ENCODE measurements around the gene CASP10. TPM values are rescaled to one million over a fixed set of nuclear protein-coding genes. Genes with fewer than 3 reads are reported as not detected.
"Not testable (repeated sequence)": the region's sequence is repeated elsewhere in the genome, so short reads cannot be mapped to it uniquely, and the experiment has no call there.

The CASP10 gene
- 10 to 100 TPM; 11.6 to 21.7 (median 16.4) TPM for polyA plus RNA-seq
- long read RNA-seq, donor 1: 0 reads
- long read RNA-seq, donor 2, full-length matches to known transcripts: 2 of 2 reads
- long read RNA-seq, donor 2, partial matches to known transcripts: 0 of 2 reads
- long read RNA-seq, donor 2, other reads (novel, unspliced or antisense): 0 of 2 reads
- long read RNA-seq, donor 3, full-length matches to known transcripts: 2 of 2 reads
- long read RNA-seq, donor 3, partial matches to known transcripts: 0 of 2 reads
- long read RNA-seq, donor 3, other reads (novel, unspliced or antisense): 0 of 2 reads
- long read RNA-seq, donor 4: 0 reads
- long read RNA-seq, donor 5, full-length matches to known transcripts: 1 of 1 reads
- long read RNA-seq, donor 5, partial matches to known transcripts: 0 of 1 reads
- long read RNA-seq, donor 5, other reads (novel, unspliced or antisense): 0 of 1 reads
- long read RNA-seq, donor 6, full-length matches to known transcripts: 4 of 4 reads
- long read RNA-seq, donor 6, partial matches to known transcripts: 0 of 4 reads
- long read RNA-seq, donor 6, other reads (novel, unspliced or antisense): 0 of 4 reads
- long read RNA-seq, donor 7: 0 reads
- long read RNA-seq, donor 8: 0 reads
- long read RNA-seq, donor 9, partial matches to known transcripts: 0 of 1 reads
- long read RNA-seq, donor 9, other reads (novel, unspliced or antisense): 0 of 1 reads
- long read RNA-seq, donor 10, full-length matches to known transcripts: 4 of 4 reads
- long read RNA-seq, donor 10, partial matches to known transcripts: 0 of 4 reads
- long read RNA-seq, donor 10, other reads (novel, unspliced or antisense): 0 of 4 reads

GRCh38 chr2:201182650-201183364, at the start of gene CASP10:
CASP10 (plus strand) TSS chr2:201183141; CDS start chr2:201185778, 2,637 bp downstream.
- Histone ChIP-seq H3K27ac (ENCODE audit: low read depth in 1 of 3, low read length in 2 of 3) (peak within 1 kb of the TSS; percentile 69 to 80 (median 77)), H3K36me3 (ENCODE audit: control insufficient read depth in 3 of 3, insufficient read depth in 2 of 3, low read depth in 1 of 3, low read length in 3 of 3) (peaks cover 0 to 10% (median 0%) of the 10 kb centered on the region in 3 donors), H3K27me3 (ENCODE audit: control insufficient read depth in 3 of 3, insufficient read depth in 3 of 3, low read length in 3 of 3) (no peaks in the 10 kb centered on the region), H3K4me1 (ENCODE audit: control insufficient read depth in 3 of 3, insufficient read depth in 2 of 3, low read depth in 1 of 3, low read length in 2 of 3) (peaks cover 0 to 19% (median 2%) of the 10 kb centered on the region in 3 donors), H3K9me3 (ENCODE audit: control insufficient read depth in 2 of 2, insufficient read depth in 1 of 2, low read depth in 1 of 2, low read length in 1 of 2) (peaks cover 0 to 17% of the 10 kb centered on the region in 2 donors), H3K4me3 (ENCODE audit: low read depth in 1 of 3, low read length in 3 of 3) (peak within 1 kb of the TSS; percentile 51 to 62 (median 54))
- DNase-seq (peak; percentile 92 to 97), FAIRE-seq (no peak)
- 7 to 24% (median 23%) methylated on average over 11 of the region's 11 CpGs for WGBS, 3 donors

GRCh38 chr2:201135386-201135785, 47.6 kb upstream of the CASP10 start:
- H3K36me3 ChIP-seq (ENCODE audit: control insufficient read depth in 3 of 3, insufficient read depth in 2 of 3, low read depth in 1 of 3, low read length in 3 of 3): peaks cover 20 to 64% (median 46%) of the 10 kb centered on the region in 3 donors
- no peak for DNase-seq
- 70 to 78% (median 77%) methylated on average over 4 of the region's 4 CpGs for WGBS, 3 donors
- H3K9me3 ChIP-seq (ENCODE audit: control insufficient read depth in 2 of 2, insufficient read depth in 1 of 2, low read depth in 1 of 2, low read length in 1 of 2): no peaks in the 10 kb centered on the region
- H3K4me3 ChIP-seq (ENCODE audit: low read depth in 1 of 3, low read length in 3 of 3): no peak overlapping the region
- H3K27ac ChIP-seq (ENCODE audit: low read depth in 1 of 3, low read length in 2 of 3): peak overlapping the region in 1 of 3 donors; percentile 33
- FAIRE-seq: no peak
- H3K27me3 ChIP-seq (ENCODE audit: control insufficient read depth in 3 of 3, insufficient read depth in 3 of 3, low read length in 3 of 3): no peaks in the 10 kb centered on the region
- H3K4me1 ChIP-seq (ENCODE audit: control insufficient read depth in 3 of 3, insufficient read depth in 2 of 3, low read depth in 1 of 3, low read length in 2 of 3): peaks cover 4 to 24% (median 10%) of the 10 kb centered on the region in 3 donors

GRCh38 chr2:201136889-201137321, 46.0 kb upstream of the CASP10 start:
- WGBS, 3 donors: 82 to 89% (median 85%) methylated on average over 3 of the region's 3 CpGs
- H3K27ac ChIP-seq (ENCODE audit: low read depth in 1 of 3, low read length in 2 of 3): peak overlapping the region in 1 of 3 donors; percentile 27
- H3K4me1 ChIP-seq (ENCODE audit: control insufficient read depth in 3 of 3, insufficient read depth in 2 of 3, low read depth in 1 of 3, low read length in 2 of 3): peaks cover 0 to 28% (median 2%) of the 10 kb centered on the region in 3 donors

GRCh38 chr2:201137505-201138400, 45.2 kb upstream of the CASP10 start:
- Histone ChIP-seq H3K36me3 (ENCODE audit: control insufficient read depth in 3 of 3, insufficient read depth in 2 of 3, low read depth in 1 of 3, low read length in 3 of 3) (peaks cover 18 to 67% (median 48%) of the 10 kb centered on the region in 3 donors), H3K4me1 (ENCODE audit: control insufficient read depth in 3 of 3, insufficient read depth in 2 of 3, low read depth in 1 of 3, low read length in 2 of 3) (peaks cover 0 to 22% (median 0%) of the 10 kb centered on the region in 3 donors), H3K9me3 (ENCODE audit: control insufficient read depth in 2 of 2, insufficient read depth in 1 of 2, low read depth in 1 of 2, low read length in 1 of 2) (no peaks in the 10 kb centered on the region), H3K27ac (ENCODE audit: low read depth in 1 of 3, low read length in 2 of 3) (peak overlapping the region in 1 of 3 donors; percentile 16), H3K27me3 (ENCODE audit: control insufficient read depth in 3 of 3, insufficient read depth in 3 of 3, low read length in 3 of 3) (no peaks in the 10 kb centered on the region), H3K4me3 (ENCODE audit: low read depth in 1 of 3, low read length in 3 of 3) (no peak overlapping the region)
- 96 to 97% (median 96%) methylated on average over 28 of the region's 28 CpGs for WGBS, 3 donors
- DNase-seq (no peak), FAIRE-seq (no peak)

More at GRCh38 chr2:201136889-201137321, 46.0 kb upstream of the CASP10 start:
- no peaks in the 10 kb centered on the region for H3K9me3 ChIP-seq (ENCODE audit: control insufficient read depth in 2 of 2, insufficient read depth in 1 of 2, low read depth in 1 of 2, low read length in 1 of 2)
- DNase-seq (no peak), FAIRE-seq (no peak)
- H3K36me3 ChIP-seq (ENCODE audit: control insufficient read depth in 3 of 3, insufficient read depth in 2 of 3, low read depth in 1 of 3, low read length in 3 of 3): peaks cover 20 to 61% (median 48%) of the 10 kb centered on the region in 3 donors
- no peaks in the 10 kb centered on the region for H3K27me3 ChIP-seq (ENCODE audit: control insufficient read depth in 3 of 3, insufficient read depth in 3 of 3, low read length in 3 of 3)
- no peak overlapping the region for H3K4me3 ChIP-seq (ENCODE audit: low read depth in 1 of 3, low read length in 3 of 3)

GRCh38 chr2:201138401-201138970, 44.5 kb upstream of the CASP10 start:
- WGBS, 3 donors: 95 to 97% (median 96%) methylated on average over 15 of the region's 15 CpGs
- H3K27ac ChIP-seq (ENCODE audit: low read depth in 1 of 3, low read length in 2 of 3): peak overlapping the region in 1 of 3 donors; percentile 45
- no peak overlapping the region for H3K4me3 ChIP-seq (ENCODE audit: low read depth in 1 of 3, low read length in 3 of 3)
- no peaks in the 10 kb centered on the region for H3K27me3 ChIP-seq (ENCODE audit: control insufficient read depth in 3 of 3, insufficient read depth in 3 of 3, low read length in 3 of 3)
- H3K9me3 ChIP-seq (ENCODE audit: control insufficient read depth in 2 of 2, insufficient read depth in 1 of 2, low read depth in 1 of 2, low read length in 1 of 2): no peaks in the 10 kb centered on the region
- H3K4me1 ChIP-seq (ENCODE audit: control insufficient read depth in 3 of 3, insufficient read depth in 2 of 3, low read depth in 1 of 3, low read length in 2 of 3): peaks cover 0 to 25% (median 0%) of the 10 kb centered on the region in 3 donors
- FAIRE-seq: no peak
- no peak for DNase-seq
- H3K36me3 ChIP-seq (ENCODE audit: control insufficient read depth in 3 of 3, insufficient read depth in 2 of 3, low read depth in 1 of 3, low read length in 3 of 3): peaks cover 16 to 67% (median 46%) of the 10 kb centered on the region in 3 donors

GRCh38 chr2:201138986-201139781, 43.8 kb upstream of the CASP10 start:
- H3K27ac ChIP-seq (ENCODE audit: low read depth in 1 of 3, low read length in 2 of 3): peak overlapping the region in 1 of 3 donors; percentile 71
- DNase-seq: peak; percentile 48 to 50
- 59 to 69% (median 60%) methylated on average over 11 to 14 of the region's 14 CpGs for WGBS, 3 donors

More at GRCh38 chr2:201138986-201139781, 43.8 kb upstream of the CASP10 start:
- H3K27me3 ChIP-seq (ENCODE audit: control insufficient read depth in 3 of 3, insufficient read depth in 3 of 3, low read length in 3 of 3); FAIRE-seq; H3K9me3 ChIP-seq (ENCODE audit: control insufficient read depth in 2 of 2, insufficient read depth in 1 of 2, low read depth in 1 of 2, low read length in 1 of 2); H3K4me3 ChIP-seq (ENCODE audit: low read depth in 1 of 3, low read length in 3 of 3): not testable (repeated sequence)
- H3K4me1 ChIP-seq (ENCODE audit: control insufficient read depth in 3 of 3, insufficient read depth in 2 of 3, low read depth in 1 of 3, low read length in 2 of 3): peaks cover 0 to 32% (median 2%) of the 10 kb centered on the region in 3 donors
- peaks cover 22 to 64% (median 46%) of the 10 kb centered on the region in 3 donors for H3K36me3 ChIP-seq (ENCODE audit: control insufficient read depth in 3 of 3, insufficient read depth in 2 of 3, low read depth in 1 of 3, low read length in 3 of 3)

All from small intestine (tissue), 16 donors.